B cell (primary cell): ENCODE measurements around the gene NMU.

Experiments used
- CTCF ChIP-seq: fragments of 200-600 bp; IDR thresholded peaks from one replicate; pipeline ENCODE4 v1.8.0; 2022; ENCODE audit warnings: antibody characterized with exemption, mild to moderate bottlenecking
- EZH2 ChIP-seq: IDR thresholded peaks from 2 replicates; pipeline ENCODE4 v1.6.1; 2012; ENCODE audit warnings: borderline replicate concordance, low read depth, mild to moderate bottlenecking, moderate library complexity, low read length; ENCODE audit not compliant: insufficient read depth, poor library complexity, severe bottlenecking

GRCh38 chr4:55612341-55612740 is 23.8 kb downstream of the NMU start:
- TF ChIP-seq CTCF, result no peak
- no peak for TF ChIP-seq EZH2
